Measurements from ENCODE around the gene BTG3. TPM values are rescaled to one million over a fixed set of nuclear protein-coding genes. Genes with fewer than 3 reads are reported as not detected.

The BTG3 gene
- polyA plus RNA-seq, 4 donors, result 4.7 to 34.7 (median 10.8) TPM

GRCh38 chr21:17610911-17611310, 1.8 kb downstream of the BTG3 start:
- Histone ChIP-seq H3K4me3 (ENCODE audit: low read depth in 1 of 3, low read length in 3 of 3) (peak overlapping the region in 2 of 3 donors; percentile 76 to 97), H3K27me3 (ENCODE audit: control insufficient read depth in 3 of 3, insufficient read depth in 3 of 3, low read length in 3 of 3) (no peaks in the 10 kb centered on the region), H3K4me1 (ENCODE audit: control insufficient read depth in 3 of 3, insufficient read depth in 2 of 3, low read depth in 1 of 3, low read length in 2 of 3) (peaks cover 2 to 8% (median 7%) of the 10 kb centered on the region in 3 donors), H3K9me3 (ENCODE audit: control insufficient read depth in 2 of 2, insufficient read depth in 1 of 2, low read depth in 1 of 2, low read length in 1 of 2) (no peaks in the 10 kb centered on the region), H3K36me3 (ENCODE audit: control insufficient read depth in 3 of 3, insufficient read depth in 2 of 3, low read depth in 1 of 3, low read length in 3 of 3) (peaks cover 0 to 6% (median 6%) of the 10 kb centered on the region in 3 donors), H3K27ac (ENCODE audit: low read depth in 1 of 3, low read length in 2 of 3) (peak overlapping the region; percentile 65 to 98 (median 95))
- whole genome bisulfite sequencing, 3 donors, result 4 to 24% (median 13%) methylated on average over 9 of the region's 9 CpGs
- no peak for DNase-seq
- FAIRE-seq, result no peak

GRCh38 chr21:17609681-17610080, 3.0 kb downstream of the BTG3 start:
- Histone ChIP-seq H3K9me3 (ENCODE audit: control insufficient read depth in 2 of 2, insufficient read depth in 1 of 2, low read depth in 1 of 2, low read length in 1 of 2) (no peaks in the 10 kb centered on the region), H3K27ac (ENCODE audit: low read depth in 1 of 3, low read length in 2 of 3) (no peak overlapping the region), H3K4me1 (ENCODE audit: control insufficient read depth in 3 of 3, insufficient read depth in 2 of 3, low read depth in 1 of 3, low read length in 2 of 3) (peaks cover 2 to 8% (median 7%) of the 10 kb centered on the region in 3 donors), H3K36me3 (ENCODE audit: control insufficient read depth in 3 of 3, insufficient read depth in 2 of 3, low read depth in 1 of 3, low read length in 3 of 3) (peaks cover 0 to 7% (median 6%) of the 10 kb centered on the region in 3 donors), H3K27me3 (ENCODE audit: control insufficient read depth in 3 of 3, insufficient read depth in 3 of 3, low read length in 3 of 3) (no peaks in the 10 kb centered on the region), H3K4me3 (ENCODE audit: low read depth in 1 of 3, low read length in 3 of 3) (no peak overlapping the region)
- 94 to 95% (median 95%) methylated on average over 2 of the region's 2 CpGs for WGBS, 3 donors
- no peak for FAIRE-seq
- no peak for DNase-seq

- FAIRE-seq, result no peak
- 88 to 89% (median 89%) methylated on average over 2 of the region's 2 CpGs for WGBS, 3 donors
These were observed 5.0 kb downstream of the BTG3 start for GRCh38 chr21:17607684-17608083.

GRCh38 chr21:17602874-17603273, 9.8 kb downstream of the BTG3 start:
- Histone ChIP-seq H3K4me1 (ENCODE audit: control insufficient read depth in 3 of 3, insufficient read depth in 2 of 3, low read depth in 1 of 3, low read length in 2 of 3) (no peaks in the 10 kb centered on the region), H3K27ac (ENCODE audit: low read depth in 1 of 3, low read length in 2 of 3) (no peak overlapping the region), H3K27me3 (ENCODE audit: control insufficient read depth in 3 of 3, insufficient read depth in 3 of 3, low read length in 3 of 3) (no peaks in the 10 kb centered on the region), H3K36me3 (ENCODE audit: control insufficient read depth in 3 of 3, insufficient read depth in 2 of 3, low read depth in 1 of 3, low read length in 3 of 3) (peaks cover 0 to 26% (median 15%) of the 10 kb centered on the region in 3 donors), H3K4me3 (ENCODE audit: low read depth in 1 of 3, low read length in 3 of 3) (no peak overlapping the region), H3K9me3 (ENCODE audit: control insufficient read depth in 2 of 2, insufficient read depth in 1 of 2, low read depth in 1 of 2, low read length in 1 of 2) (no peaks in the 10 kb centered on the region)
- no peak for FAIRE-seq
- WGBS, 3 donors, result 73 to 78% (median 74%) methylated on average over 3 of the region's 3 CpGs
- DNase-seq, result no peak

More at GRCh38 chr21:17607684-17608083, 5.0 kb downstream of the BTG3 start:
- no peaks in the 10 kb centered on the region for H3K9me3 ChIP-seq (ENCODE audit: control insufficient read depth in 2 of 2, insufficient read depth in 1 of 2, low read depth in 1 of 2, low read length in 1 of 2)
- peaks cover 2 to 8% (median 7%) of the 10 kb centered on the region in 3 donors for H3K4me1 ChIP-seq (ENCODE audit: control insufficient read depth in 3 of 3, insufficient read depth in 2 of 3, low read depth in 1 of 3, low read length in 2 of 3)
- DNase-seq, result no peak
- no peak overlapping the region for H3K4me3 ChIP-seq (ENCODE audit: low read depth in 1 of 3, low read length in 3 of 3)
- no peaks in the 10 kb centered on the region for H3K27me3 ChIP-seq (ENCODE audit: control insufficient read depth in 3 of 3, insufficient read depth in 3 of 3, low read length in 3 of 3)
- no peak overlapping the region for H3K27ac ChIP-seq (ENCODE audit: low read depth in 1 of 3, low read length in 2 of 3)
- peaks cover 0 to 13% (median 12%) of the 10 kb centered on the region in 3 donors for H3K36me3 ChIP-seq (ENCODE audit: control insufficient read depth in 3 of 3, insufficient read depth in 2 of 3, low read depth in 1 of 3, low read length in 3 of 3)

GRCh38 chr21:17598437-17598836, 14.3 kb downstream of the BTG3 start:
- DNase-seq (peak in 1 of 2 donors; percentile 8), FAIRE-seq (no peak)
- Histone ChIP-seq H3K4me1 (ENCODE audit: control insufficient read depth in 3 of 3, insufficient read depth in 2 of 3, low read depth in 1 of 3, low read length in 2 of 3) (no peaks in the 10 kb centered on the region), H3K9me3 (ENCODE audit: control insufficient read depth in 2 of 2, insufficient read depth in 1 of 2, low read depth in 1 of 2, low read length in 1 of 2) (no peaks in the 10 kb centered on the region), H3K27ac (ENCODE audit: low read depth in 1 of 3, low read length in 2 of 3) (no peak overlapping the region), H3K4me3 (ENCODE audit: low read depth in 1 of 3, low read length in 3 of 3) (no peak overlapping the region), H3K36me3 (ENCODE audit: control insufficient read depth in 3 of 3, insufficient read depth in 2 of 3, low read depth in 1 of 3, low read length in 3 of 3) (peaks cover 0 to 17% (median 13%) of the 10 kb centered on the region in 3 donors), H3K27me3 (ENCODE audit: control insufficient read depth in 3 of 3, insufficient read depth in 3 of 3, low read length in 3 of 3) (no peaks in the 10 kb centered on the region)
- WGBS, 3 donors, result 71 to 81% (median 72%) methylated on average over 3 of the region's 3 CpGs

GRCh38 chr21:17597680-17598079, 15.0 kb downstream of the BTG3 start:
- no peaks in the 10 kb centered on the region for H3K9me3 ChIP-seq (ENCODE audit: control insufficient read depth in 2 of 2, insufficient read depth in 1 of 2, low read depth in 1 of 2, low read length in 1 of 2)
- FAIRE-seq, result no peak
- DNase-seq, result no peak
- no peaks in the 10 kb centered on the region for H3K27me3 ChIP-seq (ENCODE audit: control insufficient read depth in 3 of 3, insufficient read depth in 3 of 3, low read length in 3 of 3)
- no peak overlapping the region for H3K4me3 ChIP-seq (ENCODE audit: low read depth in 1 of 3, low read length in 3 of 3)
- no peaks in the 10 kb centered on the region for H3K4me1 ChIP-seq (ENCODE audit: control insufficient read depth in 3 of 3, insufficient read depth in 2 of 3, low read depth in 1 of 3, low read length in 2 of 3)
- peaks cover 0 to 17% (median 11%) of the 10 kb centered on the region in 3 donors for H3K36me3 ChIP-seq (ENCODE audit: control insufficient read depth in 3 of 3, insufficient read depth in 2 of 3, low read depth in 1 of 3, low read length in 3 of 3)
- 71 to 81% (median 80%) methylated on average over 1 of the region's 1 CpG for WGBS, 3 donors
- H3K27ac ChIP-seq (ENCODE audit: low read depth in 1 of 3, low read length in 2 of 3), result no peak overlapping the region

- H3K27ac ChIP-seq (ENCODE audit: low read depth in 1 of 3, low read length in 2 of 3), result no peak overlapping the region
- H3K4me1 ChIP-seq (ENCODE audit: control insufficient read depth in 3 of 3, insufficient read depth in 2 of 3, low read depth in 1 of 3, low read length in 2 of 3), result no peaks in the 10 kb centered on the region
- no peak overlapping the region for H3K4me3 ChIP-seq (ENCODE audit: low read depth in 1 of 3, low read length in 3 of 3)
- no peaks in the 10 kb centered on the region for H3K27me3 ChIP-seq (ENCODE audit: control insufficient read depth in 3 of 3, insufficient read depth in 3 of 3, low read length in 3 of 3)
- H3K36me3 ChIP-seq (ENCODE audit: control insufficient read depth in 3 of 3, insufficient read depth in 2 of 3, low read depth in 1 of 3, low read length in 3 of 3), result peaks cover 0 to 5% (median 0%) of the 10 kb centered on the region in 3 donors
- 72 to 82% (median 73%) methylated on average over 4 of the region's 4 CpGs for WGBS, 3 donors
- FAIRE-seq (no peak), DNase-seq (peak in 1 of 2 donors; percentile 11)
- H3K9me3 ChIP-seq (ENCODE audit: control insufficient read depth in 2 of 2, insufficient read depth in 1 of 2, low read depth in 1 of 2, low read length in 1 of 2), result no peaks in the 10 kb centered on the region
These were observed 22.3 kb downstream of the BTG3 start for GRCh38 chr21:17590430-17590829.

GRCh38 chr21:17585875-17586450, 26.7 kb downstream of the BTG3 start:
- H3K4me1 ChIP-seq (ENCODE audit: control insufficient read depth in 3 of 3, insufficient read depth in 2 of 3, low read depth in 1 of 3, low read length in 2 of 3), result no peaks in the 10 kb centered on the region
- no peak overlapping the region for H3K27ac ChIP-seq (ENCODE audit: low read depth in 1 of 3, low read length in 2 of 3)
- 3 to 8% (median 6%) methylated on average over 3 of the region's 3 CpGs for WGBS, 3 donors
- peak; percentile 59 to 60 for DNase-seq
- H3K9me3 ChIP-seq (ENCODE audit: control insufficient read depth in 2 of 2, insufficient read depth in 1 of 2, low read depth in 1 of 2, low read length in 1 of 2), result no peaks in the 10 kb centered on the region
- no peak overlapping the region for H3K4me3 ChIP-seq (ENCODE audit: low read depth in 1 of 3, low read length in 3 of 3)
- H3K27me3 ChIP-seq (ENCODE audit: control insufficient read depth in 3 of 3, insufficient read depth in 3 of 3, low read length in 3 of 3), result no peaks in the 10 kb centered on the region
- FAIRE-seq, result peak; percentile 30
- H3K36me3 ChIP-seq (ENCODE audit: control insufficient read depth in 3 of 3, insufficient read depth in 2 of 3, low read depth in 1 of 3, low read length in 3 of 3), result peaks cover 0 to 2% (median 2%) of the 10 kb centered on the region in 3 donors

- FAIRE-seq (no peak), DNase-seq (no peak)
- no peak overlapping the region for H3K4me3 ChIP-seq (ENCODE audit: low read depth in 1 of 3, low read length in 3 of 3)
- peaks cover 0 to 11% (median 4%) of the 10 kb centered on the region in 3 donors for H3K36me3 ChIP-seq (ENCODE audit: control insufficient read depth in 3 of 3, insufficient read depth in 2 of 3, low read depth in 1 of 3, low read length in 3 of 3)
- H3K27me3 ChIP-seq (ENCODE audit: control insufficient read depth in 3 of 3, insufficient read depth in 3 of 3, low read length in 3 of 3), result no peaks in the 10 kb centered on the region
- H3K9me3 ChIP-seq (ENCODE audit: control insufficient read depth in 2 of 2, insufficient read depth in 1 of 2, low read depth in 1 of 2, low read length in 1 of 2), result no peaks in the 10 kb centered on the region
- H3K27ac ChIP-seq (ENCODE audit: low read depth in 1 of 3, low read length in 2 of 3), result no peak overlapping the region
- H3K4me1 ChIP-seq (ENCODE audit: control insufficient read depth in 3 of 3, insufficient read depth in 2 of 3, low read depth in 1 of 3, low read length in 2 of 3), result no peaks in the 10 kb centered on the region
- WGBS, 3 donors, result 71 to 83% (median 82%) methylated on average over 3 of the region's 3 CpGs
These were observed 28.8 kb downstream of the BTG3 start for GRCh38 chr21:17583898-17584297.

Measured in small intestine (tissue), 7 donors.